Activated naive CD8-positive, alpha-beta T cell treated with anti-CD3 and anti-CD28 coated beads, Interleukin-2, amount 50 U/mL, for 24 hours (primary cell): Measurements from ENCODE around the gene SIK1.
"Not testable (repeated sequence)": the region's sequence is repeated elsewhere in the genome, so short reads cannot be mapped to it uniquely, and the experiment has no call there.

ENCODE experiments used
- ATAC-seq: fragments of 150-1000 bp; cut with Tn5 transposase; one replicate; pipeline ENCODE4 v1.10.0; 2021
- DNase-seq: peaks from one replicate; pipeline ENCODE4 v3.0.0; 2021
- H3K27ac Mint-ChIP-seq: one replicate; pipeline ENCODE4 v1.8.0; 2021; ENCODE audit warnings: mild to moderate bottlenecking, mixed read lengths
- H3K27me3 Mint-ChIP-seq: one replicate; pipeline ENCODE4 v1.8.0; 2021; ENCODE audit warnings: mixed read lengths
- H3K36me3 Mint-ChIP-seq: one replicate; pipeline ENCODE4 v1.8.0; 2021; ENCODE audit warnings: low read depth, mixed read lengths
- H3K4me1 Mint-ChIP-seq: one replicate; pipeline ENCODE4 v1.8.0; 2021; ENCODE audit warnings: mixed read lengths
- H3K4me3 Mint-ChIP-seq: one replicate; pipeline ENCODE4 v1.8.0; 2021; ENCODE audit warnings: mild to moderate bottlenecking, moderate library complexity, mixed read lengths
- H3K9me3 Mint-ChIP-seq: one replicate; pipeline ENCODE4 v1.8.0; 2021; ENCODE audit warnings: mixed read lengths

The SIK1 gene

GRCh38 chr21:43380852-43381533 is 45.9 kb downstream of the SIK1 start:
- not testable (repeated sequence) for H3K27me3 Mint-ChIP-seq, H3K4me3 Mint-ChIP-seq, H3K4me1 Mint-ChIP-seq, H3K27ac Mint-ChIP-seq, H3K36me3 Mint-ChIP-seq, DNase-seq, H3K9me3 Mint-ChIP-seq, ATAC-seq

- not testable (repeated sequence) for DNase-seq, H3K36me3 Mint-ChIP-seq, H3K4me1 Mint-ChIP-seq, H3K27ac Mint-ChIP-seq, ATAC-seq, H3K27me3 Mint-ChIP-seq, H3K4me3 Mint-ChIP-seq, H3K9me3 Mint-ChIP-seq
These were observed 46.6 kb downstream of the SIK1 start for GRCh38 chr21:43380337-43380736.

DNA sequence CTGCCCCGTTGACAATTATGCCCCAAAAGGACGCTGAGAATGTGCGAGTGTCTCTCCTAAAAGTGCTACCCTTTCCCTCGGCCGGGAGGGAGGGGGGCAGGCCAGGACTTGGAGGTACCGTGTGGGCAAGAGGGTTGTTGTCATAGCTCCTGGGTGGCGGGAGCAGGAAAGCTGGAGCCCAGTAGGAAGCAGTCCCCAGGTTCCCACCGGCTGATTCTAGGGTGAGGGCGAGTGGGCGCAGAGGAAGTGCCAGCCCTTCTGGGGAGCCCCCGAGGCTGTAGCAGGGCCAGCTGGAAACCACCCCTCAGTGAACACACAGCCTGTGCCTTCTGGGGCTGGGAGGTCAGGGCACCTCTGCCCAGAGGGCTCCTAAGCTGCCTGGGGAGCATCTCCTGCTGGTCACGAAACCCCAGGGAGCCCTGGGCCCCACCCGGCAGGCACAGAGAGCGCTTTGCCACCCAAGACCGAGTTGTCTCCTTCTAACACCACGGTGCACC is 47.3 kb downstream of the SIK1 start:
- H3K4me3 Mint-ChIP-seq, H3K27ac Mint-ChIP-seq, H3K27me3 Mint-ChIP-seq, H3K9me3 Mint-ChIP-seq, DNase-seq, ATAC-seq, H3K4me1 Mint-ChIP-seq, H3K36me3 Mint-ChIP-seq: not testable (repeated sequence)

- Mint-ChIP-seq H3K9me3 (no peaks in the 10 kb centered on the region), H3K4me3 (no peak overlapping the region), H3K27me3 (no peaks in the 10 kb centered on the region), H3K36me3 (no peaks in the 10 kb centered on the region), H3K4me1 (no peaks in the 10 kb centered on the region), H3K27ac (no peak overlapping the region)
- no peak for ATAC-seq
- DNase-seq: no peak
These were observed 50.5 kb downstream of the SIK1 start for GRCh38 chr21:43376478-43376882.

- Mint-ChIP-seq H3K27ac (no peak overlapping the region), H3K27me3 (no peaks in the 10 kb centered on the region), H3K4me1 (no peaks in the 10 kb centered on the region), H3K9me3 (no peaks in the 10 kb centered on the region), H3K36me3 (no peaks in the 10 kb centered on the region), H3K4me3 (no peak overlapping the region)
- ATAC-seq (no peak), DNase-seq (no peak)
These were observed 51.0 kb downstream of the SIK1 start for GRCh38 chr21:43375837-43376477.

- DNase-seq (no peak), ATAC-seq (no peak)
- H3K9me3 Mint-ChIP-seq: no peaks in the 10 kb centered on the region
- H3K27me3 Mint-ChIP-seq: no peaks in the 10 kb centered on the region
- no peaks in the 10 kb centered on the region for H3K36me3 Mint-ChIP-seq
- no peak overlapping the region for H3K4me3 Mint-ChIP-seq
- no peaks in the 10 kb centered on the region for H3K4me1 Mint-ChIP-seq
- no peak overlapping the region for H3K27ac Mint-ChIP-seq
These were observed 51.7 kb downstream of the SIK1 start for GRCh38 chr21:43375006-43375836.

- no peaks in the 10 kb centered on the region for H3K9me3 Mint-ChIP-seq
- no peaks in the 10 kb centered on the region for H3K27me3 Mint-ChIP-seq
- H3K27ac Mint-ChIP-seq: no peak overlapping the region
- H3K36me3 Mint-ChIP-seq: no peaks in the 10 kb centered on the region
- no peak overlapping the region for H3K4me3 Mint-ChIP-seq
- DNase-seq (no peak), ATAC-seq (no peak)
- no peaks in the 10 kb centered on the region for H3K4me1 Mint-ChIP-seq
These were observed 52.6 kb downstream of the SIK1 start for GRCh38 chr21:43374228-43374885.

- ATAC-seq (no peak), DNase-seq (no peak)
- H3K27me3 Mint-ChIP-seq: peaks cover 1% of the 10 kb centered on the region
- peaks cover 4% of the 10 kb centered on the region for H3K4me1 Mint-ChIP-seq
- no peaks in the 10 kb centered on the region for H3K9me3 Mint-ChIP-seq
- no peak overlapping the region for H3K4me3 Mint-ChIP-seq
- H3K27ac Mint-ChIP-seq: no peak overlapping the region
- H3K36me3 Mint-ChIP-seq: no peaks in the 10 kb centered on the region
These were observed 53.3 kb downstream of the SIK1 start for GRCh38 chr21:43373362-43374227.

- H3K27me3 Mint-ChIP-seq: peaks cover 1% of the 10 kb centered on the region
- no peak for DNase-seq
- no peak overlapping the region for H3K4me3 Mint-ChIP-seq
- H3K9me3 Mint-ChIP-seq: no peaks in the 10 kb centered on the region
- no peak for ATAC-seq
- H3K36me3 Mint-ChIP-seq: no peaks in the 10 kb centered on the region
- H3K4me1 Mint-ChIP-seq: peaks cover 4% of the 10 kb centered on the region
- H3K27ac Mint-ChIP-seq: no peak overlapping the region
These were observed 54.1 kb downstream of the SIK1 start for GRCh38 chr21:43372663-43373361.

- Mint-ChIP-seq H3K4me3 (no peak overlapping the region), H3K27ac (no peak overlapping the region), H3K27me3 (peaks cover 4% of the 10 kb centered on the region), H3K4me1 (peaks cover 4% of the 10 kb centered on the region), H3K36me3 (no peaks in the 10 kb centered on the region), H3K9me3 (no peaks in the 10 kb centered on the region)
- ATAC-seq (no peak), DNase-seq (no peak)
These were observed 55.1 kb downstream of the SIK1 start for GRCh38 chr21:43371786-43372185.

DNA sequence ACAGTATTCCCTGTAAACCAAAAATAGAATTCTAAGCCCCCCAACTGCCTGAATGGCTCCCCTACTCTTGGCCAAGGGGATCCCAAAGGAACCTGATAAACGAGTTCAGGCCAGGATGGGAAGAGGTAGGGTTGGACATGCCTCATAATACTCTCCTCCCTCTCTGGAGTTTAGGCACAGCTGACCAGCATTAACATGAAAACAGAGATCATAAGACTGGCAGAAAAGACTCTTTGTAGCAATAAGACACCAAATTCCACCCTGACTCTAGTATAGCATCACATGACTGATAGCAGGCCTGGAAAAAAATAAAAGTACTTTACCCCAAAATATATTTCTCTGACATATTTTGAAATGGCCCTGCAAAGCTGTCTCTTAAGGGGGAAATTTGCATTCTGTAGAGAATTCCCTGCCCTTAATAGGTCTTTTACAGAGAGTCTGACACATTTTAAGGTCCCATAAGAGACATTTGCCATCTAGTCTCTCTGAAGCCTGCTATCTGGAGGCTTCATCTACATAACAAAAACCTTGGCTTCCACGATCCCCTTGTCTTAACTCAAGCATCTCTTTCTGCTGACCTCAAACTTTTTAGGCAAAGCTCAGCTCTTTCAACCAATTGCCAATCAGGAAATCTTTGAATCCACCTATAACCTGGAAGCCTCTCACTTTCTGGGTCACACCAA is 55.9 kb downstream of the SIK1 start:
- no peaks in the 10 kb centered on the region for H3K36me3 Mint-ChIP-seq
- H3K4me1 Mint-ChIP-seq: peaks cover 4% of the 10 kb centered on the region
- no peak overlapping the region for H3K27ac Mint-ChIP-seq
- H3K9me3 Mint-ChIP-seq: no peaks in the 10 kb centered on the region
- H3K4me3 Mint-ChIP-seq: no peak overlapping the region
- ATAC-seq (no peak), DNase-seq (no peak)
- H3K27me3 Mint-ChIP-seq: peaks cover 4% of the 10 kb centered on the region

GRCh38 chr21:43370091-43370658 is 56.8 kb downstream of the SIK1 start:
- Mint-ChIP-seq H3K4me1 (peaks cover 4% of the 10 kb centered on the region), H3K9me3 (no peaks in the 10 kb centered on the region), H3K27ac (no peak overlapping the region), H3K27me3 (peaks cover 4% of the 10 kb centered on the region), H3K4me3 (no peak overlapping the region), H3K36me3 (no peaks in the 10 kb centered on the region)
- no peak for DNase-seq
- peak; percentile 55 for ATAC-seq
